KMS-11 (cell line): Measurements from ENCODE around the gene SOCS2.

ENCODE experiments used
- H2AFZ ChIP-seq: fragments of 200-600 bp; sonication (generic); 2 replicates; pipeline ENCODE4 v1.6.1; 2016; ENCODE audit warnings: antibody characterized with exemption, mixed run types, low read depth
- H3K27ac ChIP-seq: fragments of 200-600 bp; sonication (generic); 2 replicates; pipeline ENCODE4 v1.6.1; 2016; ENCODE audit warnings: mild to moderate bottlenecking, mixed run types
- H3K27me3 ChIP-seq: fragments of 200-600 bp; sonication (generic); 2 replicates; pipeline ENCODE4 v1.6.1; 2017; ENCODE audit warnings: mild to moderate bottlenecking, low read depth, mixed run types, moderate library complexity; ENCODE audit not compliant: insufficient read depth
- H3K36me3 ChIP-seq: fragments of 200-600 bp; sonication (generic); 2 replicates; pipeline ENCODE4 v1.6.1; 2017; ENCODE audit warnings: mild to moderate bottlenecking, mixed run types; ENCODE audit not compliant: insufficient read depth
- H3K4me1 ChIP-seq: fragments of 200-600 bp; sonication (generic); 2 replicates; pipeline ENCODE4 v1.6.1; 2016; ENCODE audit warnings: mild to moderate bottlenecking, low read depth, mixed run types; ENCODE audit not compliant: poor library complexity, severe bottlenecking
- H3K4me2 ChIP-seq: fragments of 200-600 bp; sonication (generic); 2 replicates; pipeline ENCODE4 v1.7.0; 2016; ENCODE audit warnings: mild to moderate bottlenecking, mixed run types
- H3K4me3 ChIP-seq: fragments of 200-600 bp; sonication (generic); IDR thresholded peaks from 2 replicates; pipeline ENCODE4 v1.6.1; 2017; ENCODE audit warnings: low read depth, low read length, mixed read lengths; ENCODE audit not compliant: insufficient read depth
- H3K79me2 ChIP-seq: fragments of 200-600 bp; sonication (generic); 2 replicates; pipeline ENCODE4 v1.6.1; 2016; ENCODE audit warnings: low read depth, mixed run types; ENCODE audit not compliant: insufficient read depth
- H3K9ac ChIP-seq: fragments of 200-600 bp; sonication (generic); 2 replicates; pipeline ENCODE4 v1.6.1; 2016; ENCODE audit warnings: mild to moderate bottlenecking, mixed run types
- H4K20me1 ChIP-seq: fragments of 200-600 bp; sonication (generic); 2 replicates; pipeline ENCODE4 v1.6.1; 2016; ENCODE audit warnings: mild to moderate bottlenecking, mixed run types; ENCODE audit not compliant: insufficient read depth
- TF ChIP-seq, protein P1 (sequence below): fragments of 200-600 bp; sonication (generic); conservative IDR thresholded peaks from 2 replicates; pipeline ENCODE4 v1.6.1; 2017; ENCODE audit warnings: low read depth, mild to moderate bottlenecking, antibody characterized with exemption, low read length, moderate library complexity, mixed read lengths

Gene SOCS2

DNA sequence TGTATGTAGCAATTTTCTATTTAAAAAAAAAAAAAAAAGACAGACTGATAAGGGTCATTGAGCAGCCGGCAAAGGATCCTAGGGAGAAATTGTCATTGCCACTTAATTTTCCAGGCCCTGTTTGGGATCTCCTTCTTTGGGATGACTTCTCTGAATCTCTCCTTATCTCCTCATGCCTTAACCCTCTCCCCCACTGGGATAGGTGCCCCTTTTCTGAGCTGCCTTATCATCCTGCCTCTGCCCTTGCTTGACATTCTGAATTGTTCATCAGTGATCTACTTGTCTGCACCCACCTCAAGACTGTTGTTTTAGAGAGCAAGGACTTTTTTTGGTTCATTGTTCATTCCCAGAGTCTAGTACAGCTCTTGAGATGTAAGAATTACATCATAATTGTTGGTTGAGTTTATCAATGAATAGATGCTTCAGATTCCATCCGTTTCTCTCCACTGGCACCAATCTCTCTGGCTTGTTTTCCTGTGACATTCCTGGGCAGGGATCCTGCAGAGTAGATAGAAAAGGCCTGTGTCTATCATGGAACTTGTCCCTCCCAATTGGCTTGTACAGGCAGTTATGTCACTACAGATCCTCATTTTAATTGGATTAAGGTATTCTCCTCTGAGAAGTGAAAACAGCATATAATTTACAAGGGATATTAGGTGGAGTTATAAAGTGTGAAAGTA is 42.6 kb downstream of the SOCS2 start:
- Histone ChIP-seq H3K36me3 (no peaks in the 10 kb centered on the region), H4K20me1 (no peaks in the 10 kb centered on the region), H3K79me2 (no peaks in the 10 kb centered on the region), H3K4me1 (no peaks in the 10 kb centered on the region), H3K4me3 (no peak overlapping the region), H3K27me3 (no peaks in the 10 kb centered on the region), H3K4me2 (no peak overlapping the region), H3K9ac (no peak overlapping the region), H3K27ac (no peak overlapping the region), H2AFZ (no peak overlapping the region)
- TF ChIP-seq, protein P1, sequence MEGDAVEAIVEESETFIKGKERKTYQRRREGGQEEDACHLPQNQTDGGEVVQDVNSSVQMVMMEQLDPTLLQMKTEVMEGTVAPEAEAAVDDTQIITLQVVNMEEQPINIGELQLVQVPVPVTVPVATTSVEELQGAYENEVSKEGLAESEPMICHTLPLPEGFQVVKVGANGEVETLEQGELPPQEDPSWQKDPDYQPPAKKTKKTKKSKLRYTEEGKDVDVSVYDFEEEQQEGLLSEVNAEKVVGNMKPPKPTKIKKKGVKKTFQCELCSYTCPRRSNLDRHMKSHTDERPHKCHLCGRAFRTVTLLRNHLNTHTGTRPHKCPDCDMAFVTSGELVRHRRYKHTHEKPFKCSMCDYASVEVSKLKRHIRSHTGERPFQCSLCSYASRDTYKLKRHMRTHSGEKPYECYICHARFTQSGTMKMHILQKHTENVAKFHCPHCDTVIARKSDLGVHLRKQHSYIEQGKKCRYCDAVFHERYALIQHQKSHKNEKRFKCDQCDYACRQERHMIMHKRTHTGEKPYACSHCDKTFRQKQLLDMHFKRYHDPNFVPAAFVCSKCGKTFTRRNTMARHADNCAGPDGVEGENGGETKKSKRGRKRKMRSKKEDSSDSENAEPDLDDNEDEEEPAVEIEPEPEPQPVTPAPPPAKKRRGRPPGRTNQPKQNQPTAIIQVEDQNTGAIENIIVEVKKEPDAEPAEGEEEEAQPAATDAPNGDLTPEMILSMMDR: no peak

- no peaks in the 10 kb centered on the region for H3K4me1 ChIP-seq
- H4K20me1 ChIP-seq: no peaks in the 10 kb centered on the region
- H3K4me2 ChIP-seq: no peak overlapping the region
- no peak overlapping the region for H3K27ac ChIP-seq
- H3K79me2 ChIP-seq: no peaks in the 10 kb centered on the region
- TF ChIP-seq, protein P1: no peak
- no peaks in the 10 kb centered on the region for H3K36me3 ChIP-seq
- H3K4me3 ChIP-seq: no peak overlapping the region
- no peak overlapping the region for H3K9ac ChIP-seq
- H3K27me3 ChIP-seq: no peaks in the 10 kb centered on the region
- H2AFZ ChIP-seq: no peak overlapping the region
These were observed 44.2 kb downstream of the SOCS2 start for GRCh38 chr12:93616584-93617101.

GRCh38 chr12:93618891-93619410 is 46.5 kb downstream of the SOCS2 start:
- Histone ChIP-seq H3K27ac (no peak overlapping the region), H3K27me3 (no peaks in the 10 kb centered on the region), H2AFZ (no peak overlapping the region), H3K4me3 (no peak overlapping the region), H3K79me2 (no peaks in the 10 kb centered on the region), H3K4me1 (no peaks in the 10 kb centered on the region), H3K9ac (no peak overlapping the region), H4K20me1 (no peaks in the 10 kb centered on the region), H3K4me2 (no peak overlapping the region), H3K36me3 (no peaks in the 10 kb centered on the region)
- TF ChIP-seq, protein P1: no peak

- H3K4me1 ChIP-seq: no peaks in the 10 kb centered on the region
- no peak overlapping the region for H2AFZ ChIP-seq
- H3K27me3 ChIP-seq: no peaks in the 10 kb centered on the region
- no peak overlapping the region for H3K4me2 ChIP-seq
- no peak overlapping the region for H3K9ac ChIP-seq
- no peak overlapping the region for H3K27ac ChIP-seq
- H4K20me1 ChIP-seq: no peaks in the 10 kb centered on the region
- TF ChIP-seq, protein P1: no peak
- no peaks in the 10 kb centered on the region for H3K79me2 ChIP-seq
- no peaks in the 10 kb centered on the region for H3K36me3 ChIP-seq
- H3K4me3 ChIP-seq: no peak overlapping the region
These were observed 49.5 kb downstream of the SOCS2 start for GRCh38 chr12:93621986-93622385.
